Activated CD4-positive, CD25-positive, alpha-beta regulatory T cell treated with anti-CD3 and anti-CD28 coated beads, Interleukin-2, amount 50 U/mL, for 72 hours (primary cell): ENCODE data around the gene USP34.
"Not testable (repeated sequence)": the region's sequence is repeated elsewhere in the genome, so short reads cannot be mapped to it uniquely, and the experiment has no call there.

Experiments used
- DNase-seq: peaks from one replicate; pipeline ENCODE4 v3.0.0; 2021

USP34 gene

GRCh38 chr2:61426267-61426897 lies 44.5 kb downstream of the USP34 start:
- peak; percentile 64 for DNase-seq

DNA sequence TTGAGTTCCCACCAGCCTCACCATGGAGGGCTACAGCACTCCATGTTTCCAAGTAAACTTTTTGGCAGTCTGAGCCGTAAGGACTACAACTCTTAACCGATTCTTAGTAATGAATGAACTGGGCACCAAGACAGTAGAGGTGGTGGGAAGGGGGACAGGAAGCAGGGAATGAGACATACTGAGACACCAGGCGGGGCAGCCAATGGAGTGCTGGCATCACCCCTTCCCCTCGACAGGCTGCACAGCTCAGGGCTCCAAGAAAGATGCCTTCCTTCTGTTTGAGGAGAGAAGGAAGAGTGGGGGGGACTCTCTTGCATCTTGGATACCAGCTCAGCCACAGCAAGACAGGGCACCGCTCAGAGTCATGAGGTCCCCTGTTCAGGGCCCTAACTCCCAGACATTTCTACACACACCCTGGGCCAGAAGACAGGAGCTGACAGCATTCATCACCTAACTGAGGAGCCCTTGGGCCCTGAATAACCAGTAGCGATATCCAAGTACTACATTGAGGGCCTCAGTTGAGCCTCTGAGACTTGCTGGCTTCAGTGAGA lies 45.2 kb downstream of the USP34 start:
- DNase-seq = no peak

- DNase-seq = no peak
Observed at GRCh38 chr2:61423714-61424113, 47.2 kb downstream of the USP34 start.

- DNase-seq = no peak
Observed at GRCh38 chr2:61421611-61422010, 49.3 kb downstream of the USP34 start.

DNA sequence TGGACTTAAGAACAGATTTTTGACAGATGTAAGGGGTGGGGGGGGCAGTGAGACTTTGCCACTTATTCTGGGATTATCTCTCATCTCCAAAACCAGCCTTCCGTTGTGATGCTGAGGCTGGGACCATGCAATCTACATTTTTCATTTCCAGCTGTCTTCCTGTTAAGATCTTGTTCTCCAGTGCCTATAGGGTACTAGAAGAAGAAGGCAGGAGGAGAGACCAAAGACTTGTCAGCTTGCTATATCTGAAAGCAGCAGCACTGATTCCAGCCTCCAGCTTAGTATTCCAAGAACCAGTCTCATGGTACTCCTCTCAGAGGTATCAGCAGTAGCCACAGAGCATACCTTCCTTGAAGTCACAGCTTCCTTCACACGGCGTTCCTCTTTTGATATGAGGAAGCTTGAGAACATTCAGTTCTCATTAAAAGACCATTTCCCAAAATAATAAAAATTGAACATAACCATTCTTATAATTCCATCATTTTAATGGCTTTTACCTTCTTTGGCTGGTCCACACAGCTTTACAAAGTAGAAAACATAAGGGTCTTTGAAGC lies 49.8 kb downstream of the USP34 start:
- DNase-seq = no peak

- no peak for DNase-seq
Observed at GRCh38 chr2:61419570-61419969, 51.3 kb downstream of the USP34 start.

GRCh38 chr2:61419129-61419528 lies 51.8 kb downstream of the USP34 start:
- DNase-seq = no peak

- DNase-seq = no peak
Observed at GRCh38 chr2:61416871-61417645, 53.8 kb downstream of the USP34 start.

GRCh38 chr2:61415265-61415664 lies 55.6 kb downstream of the USP34 start:
- no peak for DNase-seq

GRCh38 chr2:61414674-61415073 lies 56.2 kb downstream of the USP34 start:
- DNase-seq = no peak

GRCh38 chr2:61411109-61411508 lies 59.8 kb downstream of the USP34 start:
- no peak for DNase-seq

GRCh38 chr2:61410185-61410584 lies 60.7 kb downstream of the USP34 start:
- no peak for DNase-seq

- DNase-seq = no peak
Observed at GRCh38 chr2:61405813-61406212, 65.1 kb downstream of the USP34 start.

DNA sequence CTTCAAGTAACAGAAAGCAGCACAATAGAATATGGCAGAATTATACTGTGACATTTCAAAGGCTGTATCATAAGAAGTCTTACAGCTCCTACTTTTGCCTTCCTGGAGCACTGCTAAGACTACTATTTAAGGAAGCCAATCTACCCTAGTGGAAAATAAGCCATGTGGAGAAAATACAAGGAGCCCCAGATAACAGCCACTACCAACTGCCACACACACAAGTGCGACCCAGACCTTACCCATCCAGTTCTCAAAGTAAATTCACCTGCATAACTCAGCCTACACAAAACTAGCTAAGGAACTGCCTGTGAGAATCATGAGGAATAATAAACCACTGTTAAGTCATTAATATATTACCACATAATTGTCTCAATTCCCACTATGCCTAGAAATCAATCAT lies 66.4 kb downstream of the USP34 start:
- DNase-seq = no peak

DNA sequence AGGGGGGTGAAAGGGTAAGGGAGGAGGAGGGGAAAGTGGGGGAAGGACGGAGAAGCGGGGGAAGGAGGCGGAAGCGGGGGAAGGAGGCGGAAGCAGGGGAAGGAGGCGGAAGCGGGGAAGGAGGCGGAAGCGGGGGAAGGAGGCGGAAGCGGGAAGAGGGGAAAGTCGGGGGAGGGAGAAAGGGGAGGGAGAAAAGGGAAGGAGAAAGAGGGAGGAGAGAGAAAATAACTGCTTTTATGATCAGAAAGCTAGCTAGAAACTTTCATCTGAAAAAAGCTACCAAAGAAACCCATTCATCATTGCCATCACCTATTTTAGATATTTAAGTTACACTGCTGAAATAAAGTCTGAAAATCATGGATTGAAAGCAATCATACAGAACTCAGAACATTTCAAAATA lies 72.5 kb downstream of the USP34 start:
- DNase-seq = no peak

DNA sequence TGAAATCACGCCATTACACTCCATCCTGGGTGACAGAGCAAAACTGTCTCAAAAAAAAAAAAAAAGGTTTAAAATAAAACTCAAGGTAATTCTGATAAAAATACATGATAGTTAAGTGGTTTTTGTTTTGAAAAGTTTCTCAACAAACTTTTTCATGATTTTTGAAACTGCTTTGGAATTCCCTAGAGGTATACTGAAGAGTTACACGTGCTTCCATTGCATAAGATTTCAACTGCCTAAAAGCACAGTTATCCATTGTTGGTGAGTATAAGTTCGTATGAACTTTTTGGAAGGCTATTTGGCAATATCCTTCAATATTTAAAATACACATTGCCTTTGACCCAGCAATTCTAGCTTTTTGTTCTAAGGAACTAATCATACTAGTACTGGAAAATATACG lies 74.9 kb downstream of the USP34 start:
- DNase-seq = no peak

DNA sequence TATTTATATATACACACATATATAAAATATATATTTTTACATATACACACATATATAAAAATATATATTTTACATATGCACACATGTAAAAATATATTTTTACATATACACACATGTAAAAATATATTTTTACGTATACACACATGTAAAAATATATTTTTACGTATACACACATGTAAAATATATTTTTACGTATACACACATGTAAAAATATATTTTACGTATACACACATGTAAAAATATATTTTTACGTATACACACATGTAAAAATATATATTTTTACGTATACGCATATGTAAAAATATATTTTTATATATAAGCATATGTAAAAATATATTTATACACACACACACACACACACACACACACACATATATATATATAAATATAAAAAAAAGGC lies 83.3 kb downstream of the USP34 start:
- DNase-seq = not testable (repeated sequence)

- not testable (repeated sequence) for DNase-seq
Observed at GRCh38 chr2:61380882-61381197, 90.0 kb downstream of the USP34 start.

GRCh38 chr2:61380056-61380881 lies 90.6 kb downstream of the USP34 start:
- no peak for DNase-seq

DNA sequence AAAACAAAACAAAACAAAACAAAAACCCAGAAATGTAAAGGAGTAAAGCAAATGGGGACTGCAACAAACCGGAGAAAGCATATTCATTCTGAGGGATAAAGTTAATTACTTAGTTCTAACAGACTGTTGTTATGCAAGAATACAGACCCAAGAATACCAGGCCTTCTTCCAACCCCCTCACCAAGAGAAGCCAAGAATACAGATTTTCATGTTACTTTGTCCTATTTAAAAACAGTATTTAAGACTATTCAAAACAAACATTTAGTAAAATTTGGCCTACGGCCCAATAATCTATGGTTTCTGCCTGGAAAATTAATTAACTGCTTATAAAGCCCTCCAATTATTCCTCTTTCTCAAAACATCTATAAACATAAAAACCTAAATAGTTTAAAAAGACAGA lies 91.4 kb downstream of the USP34 start:
- no peak for DNase-seq

- DNase-seq = no peak
Observed at GRCh38 chr2:61378281-61378680, 92.6 kb downstream of the USP34 start.

- no peak for DNase-seq
Observed at GRCh38 chr2:61377046-61377445, 93.8 kb downstream of the USP34 start.

DNA sequence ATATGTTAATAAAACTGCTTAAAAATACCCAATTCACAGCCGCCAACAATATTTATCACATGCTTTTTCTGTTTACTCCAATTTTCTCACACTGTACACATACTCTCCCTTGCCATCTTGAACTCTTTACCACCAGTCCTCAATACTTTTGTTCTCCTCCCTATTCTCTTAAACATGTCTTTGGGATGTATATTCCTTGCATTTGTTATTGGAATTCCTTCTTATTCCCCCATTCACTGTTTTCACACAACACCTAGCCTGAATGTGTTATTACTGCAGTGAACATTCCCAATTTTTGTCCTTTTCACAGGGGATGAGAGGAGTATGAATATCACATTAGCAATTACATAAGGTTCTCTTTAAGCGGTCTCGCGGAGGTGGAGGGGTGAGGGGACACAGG lies 94.7 kb downstream of the USP34 start:
- DNase-seq = no peak
